OCI-LY7 (cell line): ENCODE measurements around the gene IFITM10.

ENCODE experiments used
- CTCF ChIP-seq: fragments of 200-600 bp; sonication (generic); conservative IDR thresholded peaks from 2 replicates; pipeline ENCODE4 v1.5.1; 2014; ENCODE audit warnings: mild to moderate bottlenecking, antibody characterized with exemption, low read length, moderate library complexity, mixed read lengths
- EZH2phosphoT487 ChIP-seq: fragments of 200-600 bp; sonication (generic); IDR thresholded peaks from 2 replicates; pipeline ENCODE4 v1.6.1; 2018; ENCODE audit warnings: low read depth, borderline replicate concordance, mild to moderate bottlenecking, mixed run types, antibody characterized with exemption, low read length, moderate library complexity, mixed read lengths

DNA sequence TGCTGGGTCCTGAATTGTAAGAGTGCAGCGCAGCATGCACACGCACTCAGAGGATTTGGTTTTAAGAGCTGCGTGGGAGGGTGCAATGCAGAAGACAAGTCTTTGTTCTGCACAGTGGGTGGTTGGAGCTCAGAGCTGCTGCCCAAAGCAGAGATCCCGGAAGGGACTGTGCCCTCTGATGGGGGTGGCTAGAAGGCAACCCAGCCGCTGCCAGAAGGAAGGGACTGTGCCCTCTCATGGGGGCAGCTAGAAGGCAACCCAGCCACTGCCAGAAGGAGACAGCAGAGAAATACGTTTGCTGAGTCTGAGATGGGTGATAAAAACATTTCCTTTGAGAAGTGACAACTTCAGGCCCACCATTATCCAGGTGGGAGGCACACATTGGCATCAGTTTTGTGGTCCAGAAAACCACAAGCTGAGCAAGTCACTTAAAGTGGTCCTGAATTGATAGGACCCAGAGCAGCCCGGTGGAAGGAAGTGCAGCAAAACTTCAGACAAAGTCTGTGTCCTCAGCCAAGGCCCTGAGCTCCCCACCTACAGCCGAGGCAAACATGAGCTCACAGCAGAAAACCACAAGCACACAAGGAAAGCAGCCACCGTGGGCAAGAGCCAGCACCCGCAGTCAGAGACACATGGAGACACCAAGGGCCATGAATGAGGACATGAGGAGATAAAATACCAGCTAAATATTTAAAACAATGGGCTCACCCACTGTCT is 49.1 kb downstream of the IFITM10 start:
- TF ChIP-seq CTCF (no peak), EZH2phosphoT487 (no peak)
